GM19099 (cell line): ENCODE results near the gene ZNF581.
A peak's percentile ranks its signal among the peaks of the same experiment; 100 is the strongest.

Experiments used
- POLR2A ChIP-seq: IDR thresholded peaks from 3 replicates; pipeline ENCODE4 v1.6.1; 2011; ENCODE audit warnings: low read depth; ENCODE audit not compliant: insufficient read length; ENCODE audit errors: extremely low read depth

The ZNF581 gene

GRCh38 chr19:55620410-55621204 lies 22.8 kb upstream of the ZNF581 start:
- no peak for TF ChIP-seq POLR2A

- no peak for TF ChIP-seq POLR2A
Observed at GRCh38 chr19:55621205-55621672, 22.2 kb upstream of the ZNF581 start.

DNA sequence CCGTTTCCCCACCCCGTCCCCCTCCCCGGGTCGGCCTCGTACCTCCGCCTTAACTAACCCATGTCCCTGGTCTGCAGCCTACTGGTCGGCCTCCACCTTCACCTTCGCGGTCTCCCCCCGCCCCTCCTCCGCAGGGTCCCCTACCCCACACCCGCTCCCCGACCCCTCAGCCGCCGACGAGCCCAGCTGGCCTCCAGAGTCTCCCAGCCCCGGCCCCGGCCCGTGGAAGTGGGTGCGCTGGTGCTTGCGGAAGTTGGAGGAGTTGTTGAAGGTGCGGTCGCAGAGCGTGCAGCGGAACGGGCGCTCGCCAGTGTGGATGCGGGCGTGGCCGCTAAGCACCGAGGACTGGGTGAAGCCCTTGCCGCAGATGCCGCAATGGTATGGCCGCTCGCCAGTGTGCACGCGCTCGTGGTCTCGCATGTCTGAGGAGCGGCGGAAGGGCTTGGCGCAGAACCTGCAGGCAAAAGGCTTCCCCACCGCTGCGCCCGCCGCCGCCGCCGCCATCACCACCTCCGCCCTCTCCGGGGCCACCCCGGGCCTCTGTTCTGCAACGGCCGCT lies 21.7 kb upstream of the ZNF581 start:
- TF ChIP-seq POLR2A, result no peak

DNA sequence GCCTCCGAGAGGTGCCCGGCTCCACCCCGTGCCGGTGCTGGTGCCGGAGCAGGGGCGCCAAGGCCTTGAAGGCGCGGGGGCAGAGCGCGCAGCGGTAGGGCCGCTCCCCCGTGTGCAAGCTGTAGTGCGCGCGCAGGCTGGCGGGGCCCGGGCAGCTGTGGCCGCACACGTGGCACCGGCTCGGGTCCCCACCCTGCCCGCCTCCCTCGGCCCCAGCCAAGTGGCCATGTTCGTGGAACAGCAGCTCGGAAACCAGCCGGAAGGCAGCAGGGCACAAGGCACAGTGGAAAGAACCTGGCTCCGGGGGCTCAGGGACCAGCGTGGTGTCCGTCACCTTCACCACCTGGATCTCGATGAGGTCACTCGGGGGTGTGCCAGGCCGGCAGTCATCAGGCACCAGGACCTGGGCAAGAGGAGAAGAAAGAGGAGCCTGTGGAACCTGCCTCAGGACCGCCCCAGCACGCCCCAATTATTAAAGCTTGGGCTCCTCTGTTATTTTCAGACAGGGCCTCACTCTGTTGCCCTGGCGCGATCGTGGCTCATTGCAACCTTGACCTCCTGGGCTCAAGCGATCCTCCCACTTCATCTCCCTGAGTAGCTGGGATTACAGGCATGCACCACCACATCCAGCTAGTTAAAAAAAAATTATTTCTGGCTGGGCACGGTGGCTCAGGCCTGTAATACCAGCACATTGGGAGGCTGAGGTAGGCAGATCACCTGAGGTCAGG lies 21.0 kb upstream of the ZNF581 start:
- TF ChIP-seq POLR2A, result no peak

- no peak for TF ChIP-seq POLR2A
Observed at GRCh38 chr19:55623130-55623529, 20.3 kb upstream of the ZNF581 start.

- no peak for TF ChIP-seq POLR2A
Observed at GRCh38 chr19:55623561-55623960, 19.9 kb upstream of the ZNF581 start.

DNA sequence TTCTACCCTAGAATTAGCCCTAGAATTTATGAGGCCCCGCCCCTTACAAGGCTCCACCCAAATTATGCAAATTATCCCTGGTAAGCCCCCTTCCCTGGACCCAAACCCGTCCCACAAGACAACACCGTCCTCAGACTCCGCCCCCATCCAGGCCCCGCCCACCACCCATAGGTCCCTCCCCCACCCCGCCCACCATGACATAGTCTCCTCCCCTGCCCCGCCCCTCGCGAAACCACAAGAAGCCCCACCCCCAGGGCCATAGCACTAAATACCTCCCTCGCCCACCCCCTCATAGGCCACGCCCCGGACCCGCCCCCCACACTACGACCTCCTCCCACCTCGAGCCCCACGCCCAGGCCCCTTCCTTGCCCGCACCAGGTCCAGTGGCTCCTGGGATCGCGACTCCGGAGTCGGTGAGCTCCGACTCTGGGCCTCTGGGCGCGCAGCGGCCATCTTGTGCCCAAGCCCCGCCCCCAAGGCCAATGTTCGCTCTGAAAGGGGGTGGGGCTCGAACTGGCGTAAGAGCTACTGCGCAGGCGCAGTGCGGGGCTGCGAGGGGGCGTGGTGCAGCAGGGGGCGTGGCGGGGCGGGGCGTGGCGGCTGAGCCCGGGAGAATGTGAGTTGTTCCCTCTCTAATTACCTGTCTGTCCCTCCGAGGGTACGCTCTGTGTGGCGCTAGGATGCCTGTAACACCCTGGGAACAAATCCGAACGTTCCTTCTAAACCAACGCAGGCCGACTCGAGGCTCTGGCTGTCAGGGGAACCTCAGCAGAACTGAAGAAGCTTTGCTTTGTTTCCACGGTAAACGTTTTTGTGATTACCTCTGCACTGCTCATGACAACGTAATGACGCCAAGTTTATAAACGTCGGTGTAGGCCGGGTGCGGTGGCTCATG lies 19.1 kb upstream of the ZNF581 start, which contains the start of gene ZNF784:
TSS of gene ZNF784 (minus strand) at position 458 of the 895 bp plus-strand sequence. CDS start at position 453, 5 bp downstream.
- TF ChIP-seq POLR2A, result peak; percentile 90

- no peak for TF ChIP-seq POLR2A
Observed at GRCh38 chr19:55625004-55625326, 18.5 kb upstream of the ZNF581 start.

DNA sequence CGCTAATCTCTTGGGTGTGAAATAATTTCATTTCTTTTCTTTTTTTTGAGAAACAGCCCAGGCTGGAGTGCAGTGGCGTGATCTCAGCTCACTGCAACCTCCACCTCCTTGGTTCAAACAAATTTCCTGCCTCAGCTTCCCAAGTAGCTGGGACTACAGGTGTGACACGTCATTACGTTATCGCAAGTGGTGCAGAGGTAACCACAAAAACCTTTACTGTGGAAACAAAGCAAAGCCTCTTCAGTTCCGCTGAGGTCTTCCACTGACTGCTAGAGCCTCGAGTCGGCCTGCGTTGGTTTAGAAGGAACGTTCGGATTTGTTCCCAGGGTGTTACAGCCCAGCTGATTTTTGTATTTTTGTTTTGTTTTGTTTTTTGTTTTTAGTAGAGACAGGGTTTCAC lies 17.1 kb upstream of the ZNF581 start:
- no peak for TF ChIP-seq POLR2A

DNA sequence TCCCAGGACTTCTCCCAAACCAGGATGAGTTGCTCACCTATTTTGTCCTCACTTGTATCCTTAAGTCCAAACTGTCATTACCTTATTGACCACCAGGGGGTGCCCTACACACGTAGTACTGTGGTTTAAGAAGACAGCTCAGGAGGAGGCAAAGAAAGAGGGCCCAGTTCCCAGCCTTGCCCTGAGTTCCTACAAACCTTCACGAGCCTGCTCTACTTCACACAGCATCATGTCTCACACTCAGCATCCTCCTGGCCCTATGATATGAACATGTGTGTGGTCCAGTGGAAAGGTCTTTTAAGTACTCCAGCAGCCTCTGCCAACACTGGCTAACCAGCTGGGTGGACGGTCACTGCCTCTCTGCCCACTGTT lies 11.0 kb upstream of the ZNF581 start:
- TF ChIP-seq POLR2A, result no peak

DNA sequence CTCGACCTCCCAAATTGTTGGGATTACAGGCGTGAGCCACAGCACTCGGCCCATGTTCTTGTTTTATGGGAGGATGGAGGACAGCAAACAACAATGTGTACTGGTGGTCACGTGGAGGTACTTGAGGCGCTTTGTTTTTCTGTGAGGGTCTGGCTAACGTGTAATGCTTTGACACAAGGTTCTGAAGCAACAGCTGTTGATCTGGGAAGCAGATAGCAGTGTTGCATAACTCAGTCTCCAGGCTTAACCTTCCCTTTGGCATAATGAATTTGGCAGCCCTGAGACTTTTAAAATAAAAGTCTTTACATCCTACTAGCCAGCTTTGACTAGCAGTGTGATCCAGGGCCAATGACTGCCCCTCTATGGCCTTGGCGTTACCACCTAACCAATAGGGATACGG lies 9.6 kb upstream of the ZNF581 start:
- TF ChIP-seq POLR2A, result no peak

GRCh38 chr19:55635334-55635717 lies 8.1 kb upstream of the ZNF581 start:
- no peak for TF ChIP-seq POLR2A

GRCh38 chr19:55635856-55636440 lies 7.5 kb upstream of the ZNF581 start:
- no peak for TF ChIP-seq POLR2A

GRCh38 chr19:55636723-55637122 lies 6.7 kb upstream of the ZNF581 start:
- TF ChIP-seq POLR2A, result no peak

DNA sequence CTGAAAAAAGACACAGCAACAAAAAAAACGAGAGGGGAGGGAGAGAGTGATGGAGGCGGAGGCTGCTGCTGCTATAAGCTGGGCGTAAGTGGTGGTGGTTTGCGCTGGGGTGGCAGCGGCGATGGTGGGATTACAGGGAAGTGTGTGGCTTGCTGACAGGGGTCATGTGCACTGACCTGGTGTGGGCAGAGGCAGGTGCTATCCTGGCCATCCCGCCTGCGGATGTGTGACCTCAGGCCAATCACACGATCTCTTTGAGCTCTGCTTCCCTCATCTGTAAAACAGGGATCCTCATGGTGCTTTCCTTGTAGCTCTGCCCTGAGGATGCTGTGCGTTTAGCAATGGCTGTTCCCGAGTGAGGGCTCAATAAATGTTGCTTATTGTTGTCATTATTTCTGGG lies 5.9 kb upstream of the ZNF581 start:
- TF ChIP-seq POLR2A, result no peak
